ENCODE results near the gene MYO1D. TPM values are rescaled to one million over a fixed set of nuclear protein-coding genes. Genes with fewer than 3 reads are reported as not detected.

Gene MYO1D
- total RNA-seq, 2 donors from 2014 or later, result 42.9 to 43.7 TPM

DNA sequence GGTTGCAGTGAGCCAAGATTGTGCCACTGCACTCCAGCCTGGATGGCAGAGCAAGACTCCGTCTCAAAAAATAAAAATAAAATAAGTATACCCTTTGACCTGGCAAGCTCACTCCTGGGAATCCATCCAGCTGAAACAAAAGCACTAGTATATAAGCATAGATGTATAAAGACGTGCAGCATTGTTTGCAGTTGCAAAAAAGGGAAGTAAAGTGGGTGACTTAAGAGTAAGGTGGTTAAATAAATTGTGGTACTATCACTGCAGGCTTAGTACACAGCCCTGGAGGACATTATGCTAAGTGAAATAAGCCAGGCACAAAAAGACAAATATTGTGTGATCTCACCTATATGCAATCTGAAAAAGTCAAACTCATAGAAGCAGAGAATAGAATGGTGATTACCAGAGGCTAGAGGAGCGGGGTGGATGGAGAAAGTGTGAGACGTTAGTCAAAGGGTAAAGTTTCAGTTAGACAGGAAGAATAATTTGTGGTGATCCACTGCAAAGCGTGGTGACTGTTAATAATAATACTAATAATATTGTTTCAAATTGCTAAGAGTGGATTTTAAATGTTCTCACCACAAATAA lies 113.0 kb downstream of the MYO1D start:
- H3K9me3 ChIP-seq (ENCODE audit: control insufficient read depth, low read length), result no peaks in the 10 kb centered on the region
- 92 to 98% methylated on average over 4 of the region's 5 CpGs for WGBS, 2 experiments (ENCODE audit: insufficient coverage in 1 of 2, insufficient read length in 1 of 2)
- DNase-seq, result no peak
- no peak overlapping the region for H3K4me3 ChIP-seq (ENCODE audit: low read length)
- no peaks in the 10 kb centered on the region for H3K27me3 ChIP-seq (ENCODE audit: control insufficient read depth, insufficient read depth, low read length, poor library complexity, severe bottlenecking)
- H3K9ac ChIP-seq (ENCODE audit: extremely low read depth, low read length, poor library complexity, severe bottlenecking), result no peak overlapping the region
- Mint-ChIP-seq H3K27me3 (ENCODE audit: insufficient read depth) (no peaks in the 10 kb centered on the region), H3K27ac (no peak overlapping the region), H3K36me3 (ENCODE audit: low read depth) (peaks cover 41% of the 10 kb centered on the region), H3K9me3 (no peaks in the 10 kb centered on the region), H3K4me3 (no peak overlapping the region), H3K4me1 (no peaks in the 10 kb centered on the region)
- no peak overlapping the region for H3K27ac ChIP-seq (ENCODE audit: low read depth, low read length)
- TF ChIP-seq, protein P1, sequence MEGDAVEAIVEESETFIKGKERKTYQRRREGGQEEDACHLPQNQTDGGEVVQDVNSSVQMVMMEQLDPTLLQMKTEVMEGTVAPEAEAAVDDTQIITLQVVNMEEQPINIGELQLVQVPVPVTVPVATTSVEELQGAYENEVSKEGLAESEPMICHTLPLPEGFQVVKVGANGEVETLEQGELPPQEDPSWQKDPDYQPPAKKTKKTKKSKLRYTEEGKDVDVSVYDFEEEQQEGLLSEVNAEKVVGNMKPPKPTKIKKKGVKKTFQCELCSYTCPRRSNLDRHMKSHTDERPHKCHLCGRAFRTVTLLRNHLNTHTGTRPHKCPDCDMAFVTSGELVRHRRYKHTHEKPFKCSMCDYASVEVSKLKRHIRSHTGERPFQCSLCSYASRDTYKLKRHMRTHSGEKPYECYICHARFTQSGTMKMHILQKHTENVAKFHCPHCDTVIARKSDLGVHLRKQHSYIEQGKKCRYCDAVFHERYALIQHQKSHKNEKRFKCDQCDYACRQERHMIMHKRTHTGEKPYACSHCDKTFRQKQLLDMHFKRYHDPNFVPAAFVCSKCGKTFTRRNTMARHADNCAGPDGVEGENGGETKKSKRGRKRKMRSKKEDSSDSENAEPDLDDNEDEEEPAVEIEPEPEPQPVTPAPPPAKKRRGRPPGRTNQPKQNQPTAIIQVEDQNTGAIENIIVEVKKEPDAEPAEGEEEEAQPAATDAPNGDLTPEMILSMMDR (conservative IDR thresholded peaks at IDR 0.05), result no peak
- no peaks in the 10 kb centered on the region for H3K4me1 ChIP-seq (ENCODE audit: control insufficient read depth, insufficient read depth, low read length)
- peaks cover 25% of the 10 kb centered on the region for H3K36me3 ChIP-seq (ENCODE audit: control insufficient read depth, insufficient read depth, low read length)

DNA sequence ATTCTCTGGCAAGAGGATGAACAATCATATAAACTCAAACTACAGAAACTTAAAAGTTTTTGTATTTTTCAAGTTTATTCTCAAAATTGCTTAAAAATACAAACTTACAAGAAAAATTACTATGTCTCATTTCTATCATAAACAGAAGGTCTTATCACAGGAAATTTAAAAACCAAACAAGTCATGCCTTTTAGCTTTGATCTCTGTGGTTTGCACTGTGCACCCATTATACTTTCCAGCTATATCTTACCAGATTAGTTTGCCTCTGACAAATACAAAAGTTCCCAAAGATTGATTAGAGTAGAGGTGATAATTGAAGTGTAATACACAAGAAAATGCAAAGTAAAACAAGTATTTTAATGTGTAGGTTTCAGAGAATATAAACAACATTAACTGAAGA lies 117.4 kb downstream of the MYO1D start:
- Histone ChIP-seq H3K4me3 (ENCODE audit: low read length) (no peak overlapping the region), H3K36me3 (ENCODE audit: control insufficient read depth, insufficient read depth, low read length) (peaks cover 6% of the 10 kb centered on the region), H3K27ac (ENCODE audit: low read depth, low read length) (no peak overlapping the region), H3K9ac (ENCODE audit: extremely low read depth, low read length, poor library complexity, severe bottlenecking) (no peak overlapping the region), H3K9me3 (ENCODE audit: control insufficient read depth, low read length) (no peaks in the 10 kb centered on the region), H3K4me1 (ENCODE audit: control insufficient read depth, insufficient read depth, low read length) (no peaks in the 10 kb centered on the region), H3K27me3 (ENCODE audit: control insufficient read depth, insufficient read depth, low read length, poor library complexity, severe bottlenecking) (no peaks in the 10 kb centered on the region)
- no peaks in the 10 kb centered on the region for H3K9me3 Mint-ChIP-seq
- H3K36me3 Mint-ChIP-seq (ENCODE audit: low read depth), result peaks cover 22% of the 10 kb centered on the region
- H3K27ac Mint-ChIP-seq, result no peak overlapping the region
- DNase-seq, result no peak
- TF ChIP-seq, protein P1 (conservative IDR thresholded peaks at IDR 0.05), result no peak
- H3K4me3 Mint-ChIP-seq, result no peak overlapping the region
- no peaks in the 10 kb centered on the region for H3K27me3 Mint-ChIP-seq (ENCODE audit: insufficient read depth)
- H3K4me1 Mint-ChIP-seq, result no peaks in the 10 kb centered on the region

DNA sequence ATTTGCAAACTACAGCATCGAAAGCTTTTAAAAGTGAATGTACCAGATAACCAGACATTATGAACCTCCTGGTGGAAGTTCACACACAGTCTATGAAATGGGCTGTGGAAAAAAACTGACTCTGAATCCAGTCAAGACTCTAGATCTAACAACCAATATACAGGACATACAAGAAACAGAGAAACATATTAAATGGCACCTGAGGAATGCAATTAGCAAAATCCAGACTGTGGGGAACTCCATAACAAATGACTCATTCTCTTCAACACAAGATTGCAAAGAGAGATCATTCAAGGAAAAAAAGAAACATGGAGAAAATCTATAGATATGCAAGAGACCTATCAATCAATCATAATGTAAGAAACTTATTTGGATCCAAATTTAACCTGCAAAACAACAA lies 119.0 kb downstream of the MYO1D start:
- H3K36me3 Mint-ChIP-seq (ENCODE audit: low read depth), result peaks cover 18% of the 10 kb centered on the region
- H3K4me3 Mint-ChIP-seq, result no peak overlapping the region
- no peaks in the 10 kb centered on the region for H3K27me3 Mint-ChIP-seq (ENCODE audit: insufficient read depth)
- WGBS, 2 experiments (ENCODE audit: insufficient coverage in 1 of 2, insufficient read length in 1 of 2), result 100% methylated on average over 1 of the region's 1 CpG; no CpG with 5 or more reads in 1 of the 2 experiments
- peak overlapping the region; percentile 13 for H3K27ac Mint-ChIP-seq
- H3K36me3 ChIP-seq (ENCODE audit: control insufficient read depth, insufficient read depth, low read length), result peaks cover 15% of the 10 kb centered on the region
- no peaks in the 10 kb centered on the region for H3K27me3 ChIP-seq (ENCODE audit: control insufficient read depth, insufficient read depth, low read length, poor library complexity, severe bottlenecking)
- no peaks in the 10 kb centered on the region for H3K9me3 Mint-ChIP-seq
- H3K4me3 ChIP-seq (ENCODE audit: low read length), result no peak overlapping the region
- TF ChIP-seq, protein P1 (conservative IDR thresholded peaks at IDR 0.05), result no peak
- H3K4me1 ChIP-seq (ENCODE audit: control insufficient read depth, insufficient read depth, low read length), result no peaks in the 10 kb centered on the region
- H3K9me3 ChIP-seq (ENCODE audit: control insufficient read depth, low read length), result no peaks in the 10 kb centered on the region
- H3K27ac ChIP-seq (ENCODE audit: low read depth, low read length), result no peak overlapping the region
- H3K9ac ChIP-seq (ENCODE audit: extremely low read depth, low read length, poor library complexity, severe bottlenecking), result no peak overlapping the region
- DNase-seq, result no peak
- H3K4me1 Mint-ChIP-seq, result no peaks in the 10 kb centered on the region
